ENCODE measurements around the gene MVK.

DNA sequence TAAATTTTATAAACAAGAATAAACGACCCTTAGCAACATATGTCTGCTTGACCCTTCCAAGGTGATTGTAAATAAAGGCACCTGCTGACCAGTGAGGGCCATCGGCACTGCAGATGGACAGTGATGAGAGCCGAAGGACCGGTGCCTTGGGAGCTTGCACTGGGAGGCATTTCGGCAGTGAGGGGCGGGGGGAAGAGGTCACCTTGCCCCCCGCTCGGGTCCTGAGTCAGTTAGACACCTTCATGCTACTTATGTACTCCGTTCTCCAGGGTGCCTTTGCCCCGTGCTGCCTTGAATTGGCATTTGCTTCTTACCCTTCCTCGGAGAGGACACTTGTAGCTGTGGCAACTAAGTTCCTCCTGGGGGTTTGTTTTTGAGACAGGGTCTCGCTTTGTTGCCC lies 23.3 kb upstream of the MVK start:
- TF ChIP-seq, protein P1, sequence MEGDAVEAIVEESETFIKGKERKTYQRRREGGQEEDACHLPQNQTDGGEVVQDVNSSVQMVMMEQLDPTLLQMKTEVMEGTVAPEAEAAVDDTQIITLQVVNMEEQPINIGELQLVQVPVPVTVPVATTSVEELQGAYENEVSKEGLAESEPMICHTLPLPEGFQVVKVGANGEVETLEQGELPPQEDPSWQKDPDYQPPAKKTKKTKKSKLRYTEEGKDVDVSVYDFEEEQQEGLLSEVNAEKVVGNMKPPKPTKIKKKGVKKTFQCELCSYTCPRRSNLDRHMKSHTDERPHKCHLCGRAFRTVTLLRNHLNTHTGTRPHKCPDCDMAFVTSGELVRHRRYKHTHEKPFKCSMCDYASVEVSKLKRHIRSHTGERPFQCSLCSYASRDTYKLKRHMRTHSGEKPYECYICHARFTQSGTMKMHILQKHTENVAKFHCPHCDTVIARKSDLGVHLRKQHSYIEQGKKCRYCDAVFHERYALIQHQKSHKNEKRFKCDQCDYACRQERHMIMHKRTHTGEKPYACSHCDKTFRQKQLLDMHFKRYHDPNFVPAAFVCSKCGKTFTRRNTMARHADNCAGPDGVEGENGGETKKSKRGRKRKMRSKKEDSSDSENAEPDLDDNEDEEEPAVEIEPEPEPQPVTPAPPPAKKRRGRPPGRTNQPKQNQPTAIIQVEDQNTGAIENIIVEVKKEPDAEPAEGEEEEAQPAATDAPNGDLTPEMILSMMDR (IDR thresholded peaks at IDR 0.05), result no peak
- no peak for TF ChIP-seq EP300 (IDR thresholded peaks at IDR 0.05; ENCODE audit: low read depth)
